MM.1S (cell line): Measurements from ENCODE around the gene PICK1.

Experiments
- DNase-seq: peaks from one replicate; pipeline ENCODE4 v3.0.0-alpha.2; 2015
- H2AFZ ChIP-seq: fragments of 300-600 bp; sonication (generic); 2 replicates; pipeline ENCODE4 v1.6.0; 2016; ENCODE audit warnings: antibody characterized with exemption, low read length
- H3F3A ChIP-seq: fragments of 300-600 bp; sonication (generic); 2 replicates; pipeline ENCODE4 v1.6.1; 2016; ENCODE audit warnings: mild to moderate bottlenecking, antibody characterized with exemption, low read length, moderate library complexity, mixed read lengths; ENCODE audit not compliant: insufficient read depth
- H3K27ac ChIP-seq: fragments of 300-600 bp; sonication (generic); 2 replicates; pipeline ENCODE4 v1.5.1; 2016; ENCODE audit warnings: mild to moderate bottlenecking, low read length
- H3K27me3 ChIP-seq: fragments of 300-600 bp; sonication (generic); replicated peaks from 2 replicates; pipeline ENCODE4 v1.6.0; 2016; ENCODE audit warnings: low read length; ENCODE audit not compliant: insufficient read depth
- H3K36me3 ChIP-seq: fragments of 300-600 bp; sonication (generic); replicated peaks from 2 replicates; pipeline ENCODE4 v1.6.1; 2016; ENCODE audit warnings: mild to moderate bottlenecking, low read length, mixed read lengths; ENCODE audit not compliant: insufficient read depth
- H3K4me1 ChIP-seq: fragments of 300-600 bp; sonication (generic); 2 replicates; pipeline ENCODE4 v1.6.1; 2016; ENCODE audit warnings: low read length, mixed read lengths
- H3K4me2 ChIP-seq: fragments of 300-600 bp; sonication (generic); 2 replicates; pipeline ENCODE4 v1.6.0; 2016; ENCODE audit warnings: low read depth, low read length
- H3K4me3 ChIP-seq: fragments of 300-600 bp; sonication (generic); 2 replicates; pipeline ENCODE4 v1.5.1; 2016; ENCODE audit warnings: low read length, mixed read lengths
- H3K79me2 ChIP-seq: fragments of 300-600 bp; sonication (generic); 2 replicates; pipeline ENCODE4 v1.6.1; 2016; ENCODE audit warnings: mixed run types, low read length, mixed read lengths
- H3K9ac ChIP-seq: fragments of 300-600 bp; sonication (generic); 2 replicates; pipeline ENCODE4 v1.6.1; 2016; ENCODE audit warnings: low read length, mixed read lengths
- H3K9me2 ChIP-seq: fragments of 300-600 bp; sonication (generic); replicated peaks from 2 replicates; pipeline ENCODE4 v1.6.1; 2016; ENCODE audit warnings: mild to moderate bottlenecking, low read length, mixed read lengths; ENCODE audit not compliant: insufficient read depth
- H3K9me3 ChIP-seq: fragments of 300-600 bp; sonication (generic); replicated peaks from 2 replicates; pipeline ENCODE4 v1.6.1; 2016; ENCODE audit warnings: mild to moderate bottlenecking, low read length, mixed read lengths; ENCODE audit not compliant: insufficient read depth
- H4K20me1 ChIP-seq: fragments of 300-600 bp; sonication (generic); 2 replicates; pipeline ENCODE4 v1.6.1; 2016; ENCODE audit warnings: mild to moderate bottlenecking, low read length, moderate library complexity, mixed read lengths; ENCODE audit not compliant: insufficient read depth
- EZH2 ChIP-seq: fragments of 300-600 bp; sonication (generic); optimal IDR thresholded peaks from 2 replicates; pipeline ENCODE3; 2017; ENCODE audit warnings: low read depth, mild to moderate bottlenecking, antibody characterized with exemption, low read length, mixed read lengths
- EZH2phosphoT487 ChIP-seq: fragments of 300-600 bp; sonication (generic); IDR thresholded peaks from 2 replicates; pipeline ENCODE4 v1.6.1; 2018; ENCODE audit warnings: antibody characterized with exemption, low read length
- TF ChIP-seq, protein P1 (sequence below): fragments of 300-600 bp; sonication (generic); IDR thresholded peaks from 2 replicates; pipeline ENCODE4 v1.5.1; 2016; ENCODE audit warnings: antibody characterized with exemption, low read length, mixed read lengths

PICK1 gene

GRCh38 chr22:38017939-38018885 is 39.0 kb upstream of the PICK1 start:
- Histone ChIP-seq H4K20me1 (no peaks in the 10 kb centered on the region), H3K27ac (no peak overlapping the region), H3K9ac (no peak overlapping the region), H3K4me1 (no peaks in the 10 kb centered on the region), H2AFZ (no peak overlapping the region), H3K36me3 (no peaks in the 10 kb centered on the region), H3K4me3 (no peak overlapping the region), H3K9me3 (no peaks in the 10 kb centered on the region), H3K79me2 (no peaks in the 10 kb centered on the region), H3K27me3 (no peaks in the 10 kb centered on the region), H3K4me2 (no peak overlapping the region), H3K9me2 (no peaks in the 10 kb centered on the region), H3F3A (no peaks in the 10 kb centered on the region)
- no peak for DNase-seq
- TF ChIP-seq, protein P1, sequence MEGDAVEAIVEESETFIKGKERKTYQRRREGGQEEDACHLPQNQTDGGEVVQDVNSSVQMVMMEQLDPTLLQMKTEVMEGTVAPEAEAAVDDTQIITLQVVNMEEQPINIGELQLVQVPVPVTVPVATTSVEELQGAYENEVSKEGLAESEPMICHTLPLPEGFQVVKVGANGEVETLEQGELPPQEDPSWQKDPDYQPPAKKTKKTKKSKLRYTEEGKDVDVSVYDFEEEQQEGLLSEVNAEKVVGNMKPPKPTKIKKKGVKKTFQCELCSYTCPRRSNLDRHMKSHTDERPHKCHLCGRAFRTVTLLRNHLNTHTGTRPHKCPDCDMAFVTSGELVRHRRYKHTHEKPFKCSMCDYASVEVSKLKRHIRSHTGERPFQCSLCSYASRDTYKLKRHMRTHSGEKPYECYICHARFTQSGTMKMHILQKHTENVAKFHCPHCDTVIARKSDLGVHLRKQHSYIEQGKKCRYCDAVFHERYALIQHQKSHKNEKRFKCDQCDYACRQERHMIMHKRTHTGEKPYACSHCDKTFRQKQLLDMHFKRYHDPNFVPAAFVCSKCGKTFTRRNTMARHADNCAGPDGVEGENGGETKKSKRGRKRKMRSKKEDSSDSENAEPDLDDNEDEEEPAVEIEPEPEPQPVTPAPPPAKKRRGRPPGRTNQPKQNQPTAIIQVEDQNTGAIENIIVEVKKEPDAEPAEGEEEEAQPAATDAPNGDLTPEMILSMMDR: no peak
- TF ChIP-seq EZH2: no peak
- TF ChIP-seq EZH2phosphoT487: no peak

DNA sequence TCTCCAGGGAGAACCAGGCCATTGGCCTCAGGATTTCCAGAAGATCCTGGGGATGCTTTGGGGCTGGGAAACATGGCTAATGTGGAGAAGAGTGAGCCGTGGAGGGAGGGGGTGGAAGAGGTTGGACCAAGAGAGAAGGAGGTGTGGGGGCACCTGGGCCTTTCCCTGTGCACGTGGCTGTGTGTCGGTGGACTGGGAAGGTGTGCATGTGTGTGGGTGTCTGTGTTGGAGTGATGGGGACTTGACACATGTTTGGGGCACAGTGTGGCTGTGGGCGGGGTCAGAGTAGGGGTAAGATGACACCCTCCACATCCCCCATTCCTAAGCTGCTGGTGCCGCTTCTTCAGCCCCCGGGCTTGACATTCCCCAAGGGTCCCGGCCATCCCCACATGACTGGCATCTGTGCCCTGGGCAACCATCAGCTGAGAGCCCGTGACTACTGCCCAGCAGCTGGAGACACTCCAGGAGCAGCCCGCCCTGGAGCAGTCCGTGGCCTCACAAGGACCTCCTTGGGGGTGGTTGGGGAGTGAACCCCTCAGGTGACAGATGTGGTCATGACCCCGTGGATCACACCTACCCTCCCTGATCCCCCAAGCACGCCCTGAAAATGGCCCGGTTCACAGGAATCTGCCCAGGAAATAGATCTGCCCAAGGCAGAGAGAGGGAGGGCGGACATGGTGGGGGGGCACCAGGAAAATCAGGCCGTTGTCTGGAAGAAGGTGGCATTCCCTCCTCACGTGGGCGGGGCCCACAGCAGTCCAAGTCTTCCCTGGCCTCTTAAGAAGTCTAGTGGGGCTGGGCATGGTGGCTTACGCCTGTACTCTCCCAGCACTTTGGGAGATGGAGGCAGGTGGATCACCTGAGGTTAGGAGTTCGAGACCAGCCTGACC is 38.0 kb upstream of the PICK1 start:
- Histone ChIP-seq H3K4me2 (no peak overlapping the region), H3K9ac (no peak overlapping the region), H3K79me2 (no peaks in the 10 kb centered on the region), H3K4me1 (no peaks in the 10 kb centered on the region), H3K9me2 (no peaks in the 10 kb centered on the region), H3K27ac (no peak overlapping the region), H3F3A (no peaks in the 10 kb centered on the region), H3K9me3 (no peaks in the 10 kb centered on the region), H3K36me3 (no peaks in the 10 kb centered on the region), H3K27me3 (no peaks in the 10 kb centered on the region), H2AFZ (no peak overlapping the region), H4K20me1 (no peaks in the 10 kb centered on the region), H3K4me3 (no peak overlapping the region)
- no peak for DNase-seq
- TF ChIP-seq, protein P1: no peak
- TF ChIP-seq EZH2 (no peak), EZH2phosphoT487 (no peak)

GRCh38 chr22:38021206-38021605 is 36.0 kb upstream of the PICK1 start:
- no peak overlapping the region for H2AFZ ChIP-seq
- no peak for DNase-seq
- H3K4me3 ChIP-seq: no peak overlapping the region
- H4K20me1 ChIP-seq: no peaks in the 10 kb centered on the region
- no peak overlapping the region for H3K9ac ChIP-seq
- no peaks in the 10 kb centered on the region for H3K79me2 ChIP-seq
- H3K9me3 ChIP-seq: no peaks in the 10 kb centered on the region
- no peaks in the 10 kb centered on the region for H3K36me3 ChIP-seq
- H3K27ac ChIP-seq: no peak overlapping the region
- no peak overlapping the region for H3K4me2 ChIP-seq
- TF ChIP-seq EZH2 (no peak), EZH2phosphoT487 (no peak)
- TF ChIP-seq, protein P1: no peak
- no peaks in the 10 kb centered on the region for H3K27me3 ChIP-seq
- no peaks in the 10 kb centered on the region for H3K9me2 ChIP-seq
- H3F3A ChIP-seq: no peaks in the 10 kb centered on the region
- H3K4me1 ChIP-seq: no peaks in the 10 kb centered on the region
